Measurements from ENCODE around the gene NLGN2. TPM values are rescaled to one million over a fixed set of nuclear protein-coding genes. Genes with fewer than 3 reads are reported as not detected.

NLGN2 gene
- total RNA-seq, 1 donor from 2014 or later: 30.3 TPM

GRCh38 chr17:7409716-7410115 is 2.1 kb downstream of the NLGN2 start:
- no peak overlapping the region for H3K4me3 Mint-ChIP-seq (ENCODE audit: low read depth)
- no peaks in the 10 kb centered on the region for H3K9me3 Mint-ChIP-seq (ENCODE audit: low read depth)
- DNase-seq (ENCODE audit: low spot score, unreplicated experiment): no peak
- H3K27ac Mint-ChIP-seq: no peak overlapping the region
- peaks cover 27% of the 10 kb centered on the region for H3K27me3 Mint-ChIP-seq
- H3K4me1 Mint-ChIP-seq (ENCODE audit: low read depth): peaks cover 5% of the 10 kb centered on the region
- H3K36me3 Mint-ChIP-seq (ENCODE audit: insufficient read depth): peaks cover 14% of the 10 kb centered on the region
- TF ChIP-seq, protein P1, sequence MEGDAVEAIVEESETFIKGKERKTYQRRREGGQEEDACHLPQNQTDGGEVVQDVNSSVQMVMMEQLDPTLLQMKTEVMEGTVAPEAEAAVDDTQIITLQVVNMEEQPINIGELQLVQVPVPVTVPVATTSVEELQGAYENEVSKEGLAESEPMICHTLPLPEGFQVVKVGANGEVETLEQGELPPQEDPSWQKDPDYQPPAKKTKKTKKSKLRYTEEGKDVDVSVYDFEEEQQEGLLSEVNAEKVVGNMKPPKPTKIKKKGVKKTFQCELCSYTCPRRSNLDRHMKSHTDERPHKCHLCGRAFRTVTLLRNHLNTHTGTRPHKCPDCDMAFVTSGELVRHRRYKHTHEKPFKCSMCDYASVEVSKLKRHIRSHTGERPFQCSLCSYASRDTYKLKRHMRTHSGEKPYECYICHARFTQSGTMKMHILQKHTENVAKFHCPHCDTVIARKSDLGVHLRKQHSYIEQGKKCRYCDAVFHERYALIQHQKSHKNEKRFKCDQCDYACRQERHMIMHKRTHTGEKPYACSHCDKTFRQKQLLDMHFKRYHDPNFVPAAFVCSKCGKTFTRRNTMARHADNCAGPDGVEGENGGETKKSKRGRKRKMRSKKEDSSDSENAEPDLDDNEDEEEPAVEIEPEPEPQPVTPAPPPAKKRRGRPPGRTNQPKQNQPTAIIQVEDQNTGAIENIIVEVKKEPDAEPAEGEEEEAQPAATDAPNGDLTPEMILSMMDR (IDR thresholded peaks at IDR 0.05; ENCODE audit: unreplicated experiment): no peak

- peaks cover 14% of the 10 kb centered on the region for H3K36me3 Mint-ChIP-seq (ENCODE audit: insufficient read depth)
- H3K4me1 Mint-ChIP-seq (ENCODE audit: low read depth): peaks cover 4% of the 10 kb centered on the region
- no peak for DNase-seq (ENCODE audit: low spot score, unreplicated experiment)
- H3K9me3 Mint-ChIP-seq (ENCODE audit: low read depth): no peaks in the 10 kb centered on the region
- H3K27ac Mint-ChIP-seq: no peak overlapping the region
- H3K27me3 Mint-ChIP-seq: peaks cover 23% of the 10 kb centered on the region
- TF ChIP-seq, protein P1 (IDR thresholded peaks at IDR 0.05; ENCODE audit: unreplicated experiment): no peak
- no peak overlapping the region for H3K4me3 Mint-ChIP-seq (ENCODE audit: low read depth)
These were observed 3.2 kb downstream of the NLGN2 start for GRCh38 chr17:7410634-7411426.

DNA sequence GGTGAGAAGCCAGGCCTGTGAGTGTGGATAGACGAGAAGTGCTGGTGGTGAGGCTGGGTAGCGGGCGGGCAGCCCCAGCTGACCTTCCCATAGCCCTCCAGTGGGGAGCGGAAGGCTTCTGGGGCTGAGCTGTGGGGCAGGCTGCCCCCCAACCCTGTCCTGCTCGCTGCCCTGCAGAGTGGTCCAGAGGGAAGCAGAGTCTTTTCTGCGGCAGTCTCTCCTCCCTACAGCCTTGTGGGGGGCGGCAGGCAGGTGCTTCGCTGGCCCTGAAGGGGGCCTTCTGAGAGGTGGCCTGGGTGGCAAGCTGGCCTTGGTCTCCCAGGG is 3.7 kb downstream of the NLGN2 start:
- TF ChIP-seq, protein P1 (IDR thresholded peaks at IDR 0.05; ENCODE audit: unreplicated experiment): no peak
- no peaks in the 10 kb centered on the region for H3K9me3 Mint-ChIP-seq (ENCODE audit: low read depth)
- H3K27me3 Mint-ChIP-seq: peaks cover 19% of the 10 kb centered on the region
- H3K4me1 Mint-ChIP-seq (ENCODE audit: low read depth): peaks cover 1% of the 10 kb centered on the region
- DNase-seq (ENCODE audit: low spot score, unreplicated experiment): no peak
- H3K27ac Mint-ChIP-seq: no peak overlapping the region
- peaks cover 14% of the 10 kb centered on the region for H3K36me3 Mint-ChIP-seq (ENCODE audit: insufficient read depth)
- H3K4me3 Mint-ChIP-seq (ENCODE audit: low read depth): no peak overlapping the region

DNA sequence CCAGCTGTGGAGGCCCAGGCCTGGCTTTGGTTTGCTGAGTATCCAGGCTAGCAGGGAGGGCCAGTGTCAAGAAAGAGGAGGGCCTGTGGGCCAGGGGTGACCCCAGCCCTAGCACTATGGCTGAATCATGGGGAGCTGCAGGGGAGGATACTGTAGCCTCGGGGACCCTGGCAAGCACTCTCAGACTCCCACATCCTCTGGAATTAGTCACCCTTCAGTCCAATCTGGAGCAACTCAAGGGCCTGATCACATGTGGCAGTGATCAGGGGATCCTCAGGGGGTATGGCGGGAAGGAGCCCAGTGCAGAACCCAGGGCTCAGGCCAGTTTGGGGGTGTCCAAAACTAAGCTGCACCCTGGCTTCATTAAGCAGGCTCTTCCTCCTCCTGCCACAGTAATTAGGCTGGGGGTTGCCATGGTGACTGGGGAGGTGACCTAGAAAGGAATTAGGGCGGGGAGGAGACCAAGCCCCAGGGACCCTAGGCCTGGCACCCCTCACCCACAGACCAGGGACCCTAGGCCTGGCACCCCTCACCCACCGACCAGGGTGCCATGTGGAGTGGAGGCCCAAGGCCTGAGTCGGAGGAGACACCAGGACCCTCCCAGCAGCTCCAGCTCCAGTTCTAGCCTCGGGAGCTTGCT is 5.8 kb downstream of the NLGN2 start:
- no peak for DNase-seq (ENCODE audit: low spot score, unreplicated experiment)
- Mint-ChIP-seq H3K36me3 (ENCODE audit: insufficient read depth) (peaks cover 14% of the 10 kb centered on the region), H3K9me3 (ENCODE audit: low read depth) (no peaks in the 10 kb centered on the region), H3K4me3 (ENCODE audit: low read depth) (no peak overlapping the region), H3K4me1 (ENCODE audit: low read depth) (peaks cover 1% of the 10 kb centered on the region), H3K27ac (no peak overlapping the region), H3K27me3 (peaks cover 10% of the 10 kb centered on the region)
- TF ChIP-seq, protein P1 (IDR thresholded peaks at IDR 0.05; ENCODE audit: unreplicated experiment): no peak

DNA sequence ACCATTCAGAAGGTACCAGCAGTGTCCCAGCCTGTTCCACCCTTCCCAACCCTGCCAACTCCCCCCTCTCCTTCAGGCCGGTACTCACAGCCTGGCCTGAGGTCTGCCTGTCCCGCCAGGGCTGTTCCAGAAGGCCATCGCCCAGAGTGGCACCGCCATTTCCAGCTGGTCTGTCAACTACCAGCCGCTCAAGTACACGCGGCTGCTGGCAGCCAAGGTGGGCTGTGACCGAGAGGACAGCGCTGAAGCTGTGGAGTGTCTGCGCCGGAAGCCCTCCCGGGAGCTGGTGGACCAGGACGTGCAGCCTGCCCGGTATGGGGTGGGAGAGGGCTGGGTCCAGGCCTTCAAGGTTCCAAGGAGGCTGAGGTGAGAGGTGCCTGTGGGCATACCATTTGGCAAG is 7.2 kb downstream of the NLGN2 start:
- peaks cover 2% of the 10 kb centered on the region for H3K27me3 Mint-ChIP-seq
- TF ChIP-seq, protein P1 (IDR thresholded peaks at IDR 0.05; ENCODE audit: unreplicated experiment): no peak
- H3K4me1 Mint-ChIP-seq (ENCODE audit: low read depth): peaks cover 6% of the 10 kb centered on the region
- no peak overlapping the region for H3K4me3 Mint-ChIP-seq (ENCODE audit: low read depth)
- peaks cover 6% of the 10 kb centered on the region for H3K36me3 Mint-ChIP-seq (ENCODE audit: insufficient read depth)
- no peak for DNase-seq (ENCODE audit: low spot score, unreplicated experiment)
- H3K9me3 Mint-ChIP-seq (ENCODE audit: low read depth): no peaks in the 10 kb centered on the region
- no peak overlapping the region for H3K27ac Mint-ChIP-seq
